ENCODE measurements around the gene OR5H14.

The OR5H14 gene

GRCh38 chr3:98147179-98147578 is at the start of gene OR5H14:
Gene OR5H14, plus strand, starts transcription at chr3:98147479. Its CDS starts 1,907 bp downstream, at chr3:98149386.
- TF ChIP-seq CTCF (conservative IDR thresholded peaks at IDR 0.05; ENCODE audit: low read depth, low read length) = no peak
- Histone ChIP-seq H3K4me2 (no peak within 1 kb of the TSS), H3K4me1 (ENCODE audit: low read depth, poor library complexity, severe bottlenecking) (no peaks in the 10 kb centered on the region), H3K27me3 (ENCODE audit: insufficient read depth, low read depth) (no peaks in the 10 kb centered on the region), H3K36me3 (ENCODE audit: insufficient read depth) (no peaks in the 10 kb centered on the region), H3K9ac (no peak within 1 kb of the TSS), H3K27ac (no peak within 1 kb of the TSS), H3K79me2 (ENCODE audit: insufficient read depth, low read depth) (no peaks in the 10 kb centered on the region), H2AFZ (ENCODE audit: low read depth) (no peak within 1 kb of the TSS), H3K4me3 (IDR thresholded peaks at IDR 0.05; ENCODE audit: insufficient read depth, low read depth, low read length) (no peak within 1 kb of the TSS), H4K20me1 (ENCODE audit: insufficient read depth) (no peaks in the 10 kb centered on the region)

GRCh38 chr3:98099848-98100247 is 47.4 kb upstream of the OR5H14 start:
- no peak for TF ChIP-seq CTCF (conservative IDR thresholded peaks at IDR 0.05; ENCODE audit: low read depth, low read length)
- Histone ChIP-seq H3K27me3 (ENCODE audit: insufficient read depth, low read depth) (no peaks in the 10 kb centered on the region), H3K36me3 (ENCODE audit: insufficient read depth) (no peaks in the 10 kb centered on the region), H3K27ac (no peak overlapping the region), H4K20me1 (ENCODE audit: insufficient read depth) (no peaks in the 10 kb centered on the region), H3K4me2 (no peak overlapping the region), H3K79me2 (ENCODE audit: insufficient read depth, low read depth) (no peaks in the 10 kb centered on the region), H3K4me1 (ENCODE audit: low read depth, poor library complexity, severe bottlenecking) (no peaks in the 10 kb centered on the region), H3K4me3 (IDR thresholded peaks at IDR 0.05; ENCODE audit: insufficient read depth, low read depth, low read length) (no peak overlapping the region), H2AFZ (ENCODE audit: low read depth) (no peak overlapping the region), H3K9ac (no peak overlapping the region)

GRCh38 chr3:98108162-98108561 is 39.1 kb upstream of the OR5H14 start:
- Histone ChIP-seq H4K20me1 (ENCODE audit: insufficient read depth) (no peaks in the 10 kb centered on the region), H3K4me2 (no peak overlapping the region)
- TF ChIP-seq CTCF (conservative IDR thresholded peaks at IDR 0.05; ENCODE audit: low read depth, low read length) = no peak

GRCh38 chr3:98109807-98110549 is 37.3 kb upstream of the OR5H14 start:
- Histone ChIP-seq H2AFZ (ENCODE audit: low read depth) (no peak overlapping the region), H3K27me3 (ENCODE audit: insufficient read depth, low read depth) (no peaks in the 10 kb centered on the region), H3K4me3 (IDR thresholded peaks at IDR 0.05; ENCODE audit: insufficient read depth, low read depth, low read length) (no peak overlapping the region), H3K9ac (no peak overlapping the region), H3K4me2 (no peak overlapping the region), H3K4me1 (ENCODE audit: low read depth, poor library complexity, severe bottlenecking) (no peaks in the 10 kb centered on the region), H3K79me2 (ENCODE audit: insufficient read depth, low read depth) (no peaks in the 10 kb centered on the region), H4K20me1 (ENCODE audit: insufficient read depth) (no peaks in the 10 kb centered on the region), H3K36me3 (ENCODE audit: insufficient read depth) (no peaks in the 10 kb centered on the region), H3K27ac (no peak overlapping the region)
- no peak for TF ChIP-seq CTCF (conservative IDR thresholded peaks at IDR 0.05; ENCODE audit: low read depth, low read length)

More at GRCh38 chr3:98108162-98108561, 39.1 kb upstream of the OR5H14 start:
- Histone ChIP-seq H3K36me3 (ENCODE audit: insufficient read depth) (no peaks in the 10 kb centered on the region), H3K9ac (no peak overlapping the region), H3K4me1 (ENCODE audit: low read depth, poor library complexity, severe bottlenecking) (no peaks in the 10 kb centered on the region), H3K4me3 (IDR thresholded peaks at IDR 0.05; ENCODE audit: insufficient read depth, low read depth, low read length) (no peak overlapping the region), H3K27ac (no peak overlapping the region), H2AFZ (ENCODE audit: low read depth) (no peak overlapping the region), H3K79me2 (ENCODE audit: insufficient read depth, low read depth) (no peaks in the 10 kb centered on the region), H3K27me3 (ENCODE audit: insufficient read depth, low read depth) (no peaks in the 10 kb centered on the region)
